Dedifferentiated amniotic fluid mesenchymal stem cell (primary cell): ENCODE data around the gene UBAC2.

ENCODE experiments used
- DNase-seq: peaks from one replicate; pipeline ENCODE4 v3.0.0-alpha.2; 2016; ENCODE audit errors: extremely low spot score

The UBAC2 gene

DNA sequence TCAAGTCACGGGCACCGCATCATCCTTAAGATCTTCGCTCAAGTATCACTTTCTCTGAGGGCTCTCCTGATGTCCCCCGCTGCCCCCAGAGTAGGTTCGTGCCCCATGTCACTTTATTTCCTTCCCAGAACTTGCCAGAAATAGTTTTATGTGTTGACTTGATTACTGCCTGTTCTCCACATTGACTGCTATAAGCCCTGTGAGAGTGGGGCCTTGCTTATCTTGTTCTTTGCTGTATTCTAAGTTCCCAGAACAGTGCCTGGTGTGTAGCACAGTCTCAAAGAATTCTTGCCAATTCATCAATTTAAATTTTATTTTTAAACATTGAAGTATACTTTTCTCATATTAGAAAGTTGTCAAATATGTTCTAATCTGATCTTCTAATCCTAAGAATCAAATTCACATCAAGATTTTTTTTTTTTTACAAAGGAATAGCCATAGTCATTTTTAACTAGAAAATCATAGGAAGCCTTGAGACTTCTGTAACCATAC lies 138.6 kb downstream of the UBAC2 start:
- DNase-seq: no peak

GRCh38 chr13:99339736-99340397 lies 139.2 kb downstream of the UBAC2 start:
- no peak for DNase-seq

DNA sequence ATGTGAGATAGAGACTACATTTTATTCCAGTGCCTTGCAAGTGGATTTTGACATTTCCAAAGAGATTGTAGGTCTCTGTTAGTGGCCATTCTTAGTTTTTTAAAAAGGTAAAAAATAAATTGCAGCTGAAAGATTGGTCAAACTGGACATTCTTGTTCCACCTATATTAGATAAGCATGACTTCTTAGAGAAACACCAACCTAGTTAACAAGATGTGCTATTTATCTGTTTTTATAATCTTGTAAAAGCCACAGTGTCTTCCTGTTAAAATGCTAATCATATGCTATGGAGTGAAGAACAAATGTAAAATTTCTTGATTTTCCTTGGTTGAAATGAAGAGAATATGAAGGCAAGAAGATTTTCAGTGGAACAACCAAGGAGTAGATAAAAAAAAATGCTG lies 140.0 kb downstream of the UBAC2 start:
- DNase-seq: no peak

- DNase-seq: no peak
Measured at GRCh38 chr13:99341969-99342722, 141.5 kb downstream of the UBAC2 start.

DNA sequence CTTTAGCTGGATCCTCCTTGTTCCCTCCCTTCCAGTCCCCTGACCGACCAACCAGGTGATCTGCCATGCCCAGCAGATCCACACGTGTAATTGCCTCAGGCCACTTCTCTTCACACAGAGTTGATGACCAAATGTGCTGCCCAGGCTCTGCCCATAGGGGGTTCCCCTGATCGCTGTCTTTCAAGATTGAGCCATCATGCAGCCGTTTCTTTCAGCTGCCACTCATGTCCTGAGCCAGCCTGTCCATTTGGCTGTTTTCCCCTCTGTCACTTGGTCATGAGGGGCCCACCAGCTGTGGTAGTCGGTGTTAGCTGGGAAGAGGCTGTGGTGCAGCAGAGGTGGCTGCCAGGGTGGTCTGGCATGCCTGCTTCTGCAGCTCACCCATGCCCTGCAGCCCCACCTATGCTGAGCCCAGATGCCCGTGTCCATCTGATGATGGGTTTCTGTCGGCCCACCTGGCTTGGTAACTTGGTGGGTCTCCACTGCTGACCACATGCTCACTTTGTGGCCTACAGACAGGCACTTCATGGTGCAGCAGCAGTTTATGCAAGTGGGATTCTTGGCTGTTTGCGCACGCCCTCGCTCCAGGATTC lies 142.2 kb downstream of the UBAC2 start:
- no peak for DNase-seq

DNA sequence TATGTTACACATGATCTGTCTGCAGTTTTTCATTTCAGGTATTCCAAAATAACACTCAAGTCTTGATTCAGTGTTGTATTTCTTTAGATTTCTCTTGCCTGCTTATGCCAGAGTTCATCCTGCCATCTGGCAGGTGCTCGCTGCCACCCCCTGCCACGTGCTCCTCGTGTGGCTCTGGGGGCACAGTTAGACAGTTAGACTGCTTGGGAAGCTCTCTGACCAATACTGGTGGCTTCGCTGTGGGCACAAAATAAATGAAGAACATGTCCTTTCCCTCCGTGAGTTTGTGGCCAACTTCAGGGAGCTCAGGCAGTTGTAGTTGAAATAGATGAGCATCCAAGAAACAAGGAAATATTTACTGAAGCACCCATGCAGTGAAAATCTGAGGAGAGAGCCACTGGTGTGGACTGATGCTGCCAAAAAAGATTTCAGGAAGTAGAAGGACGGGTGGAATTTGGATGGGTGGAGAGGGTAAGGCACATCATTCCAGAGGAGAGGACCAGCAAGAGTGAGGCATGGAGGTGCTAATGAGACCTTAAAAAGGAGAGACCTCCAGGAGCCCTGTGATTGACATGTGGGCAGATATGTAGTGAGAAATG lies 144.1 kb downstream of the UBAC2 start:
- no peak for DNase-seq

- DNase-seq: no peak
Measured at GRCh38 chr13:99345345-99345744, 144.7 kb downstream of the UBAC2 start.

- DNase-seq: no peak
Measured at GRCh38 chr13:99346335-99347042, 145.8 kb downstream of the UBAC2 start.

- DNase-seq: no peak
Measured at GRCh38 chr13:99347335-99347878, 146.8 kb downstream of the UBAC2 start.

DNA sequence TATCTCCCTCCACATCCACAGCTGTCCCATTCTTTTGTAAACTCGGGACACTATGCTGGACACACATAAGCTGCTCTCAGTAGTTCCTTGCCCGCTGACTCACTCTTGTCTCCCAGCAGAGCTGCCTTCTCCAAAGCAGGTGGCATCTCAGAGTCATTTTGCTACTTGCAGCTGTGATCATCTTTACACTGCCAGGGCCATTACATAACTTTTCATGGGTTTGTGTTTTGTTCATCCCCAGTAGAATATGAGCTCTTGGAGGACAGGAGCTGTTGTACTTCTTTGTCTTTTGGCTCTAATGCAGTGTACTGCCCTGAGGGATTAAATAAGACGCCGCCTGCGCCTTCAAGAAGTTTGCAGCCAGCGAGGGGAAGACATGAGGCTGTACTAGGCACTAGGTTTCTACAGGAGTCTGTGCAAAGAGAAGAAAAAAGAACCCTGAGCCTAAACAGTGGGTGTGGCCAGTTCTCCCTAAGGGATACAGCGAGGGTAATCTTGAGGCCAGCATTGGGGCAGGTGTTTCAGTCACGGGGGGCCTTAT lies 147.3 kb downstream of the UBAC2 start:
- no peak for DNase-seq

GRCh38 chr13:99350191-99350590 lies 149.5 kb downstream of the UBAC2 start:
- no peak for DNase-seq

DNA sequence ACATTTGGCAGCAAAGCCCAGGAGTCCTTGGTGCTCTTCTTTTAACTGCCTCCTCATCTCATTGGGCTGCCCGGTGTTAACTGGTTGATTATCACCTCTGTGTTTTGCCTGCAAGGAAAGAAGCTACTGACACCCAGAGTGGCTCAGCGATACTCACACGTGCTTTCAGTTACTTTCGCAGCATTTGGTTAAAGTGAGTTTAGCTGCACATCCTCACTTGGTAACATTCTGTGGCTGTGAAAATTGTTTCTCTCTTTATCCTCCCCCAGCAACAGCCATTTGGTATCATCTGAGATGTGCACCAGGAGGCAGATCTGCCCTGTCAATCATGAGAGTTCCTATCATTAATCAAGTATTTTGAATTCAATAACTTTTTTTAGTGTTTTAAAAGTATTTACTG lies 151.1 kb downstream of the UBAC2 start:
- DNase-seq: no peak

DNA sequence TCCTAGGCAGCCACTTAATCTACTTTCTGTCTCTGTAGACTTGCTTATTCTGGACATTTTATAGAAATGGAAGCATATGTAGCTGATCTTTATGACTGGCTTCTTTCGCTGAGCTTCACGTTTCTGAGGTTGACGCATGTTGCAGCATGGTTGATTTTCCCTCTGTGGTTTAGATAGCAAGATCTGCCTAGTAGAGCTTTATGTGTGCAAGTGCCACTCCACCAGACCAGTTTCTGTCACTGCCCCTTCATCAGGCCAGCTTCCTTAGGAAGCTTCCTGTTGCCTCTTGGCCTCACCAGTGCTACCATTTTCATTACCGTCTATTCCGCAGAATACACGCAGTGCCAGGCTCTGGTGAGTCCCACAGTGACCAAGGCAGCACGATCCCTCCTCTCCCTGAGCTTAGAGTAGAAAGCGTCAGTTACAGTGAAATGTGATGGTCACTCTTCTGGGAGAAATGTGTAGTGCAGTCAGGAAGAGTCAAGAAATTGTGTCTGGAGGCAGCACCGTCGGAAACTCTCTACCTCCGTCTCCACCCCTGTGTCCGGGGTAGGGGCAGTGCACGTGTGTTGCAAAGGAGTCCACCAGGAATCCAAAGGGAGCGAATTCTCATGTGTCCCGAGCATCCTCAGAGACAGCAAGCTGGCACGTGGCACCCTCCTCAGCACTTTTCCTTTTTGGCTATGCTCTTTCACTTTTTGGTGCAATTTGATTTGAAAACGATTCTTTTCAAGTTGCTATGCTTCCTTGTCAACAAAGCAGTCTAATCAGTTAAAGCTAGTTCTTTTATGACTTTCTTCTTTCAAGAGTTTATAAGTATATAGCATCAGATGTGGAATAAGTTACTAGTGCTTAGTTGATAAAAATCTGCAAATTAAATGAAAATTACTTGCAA lies 151.9 kb downstream of the UBAC2 start:
- no peak for DNase-seq

DNA sequence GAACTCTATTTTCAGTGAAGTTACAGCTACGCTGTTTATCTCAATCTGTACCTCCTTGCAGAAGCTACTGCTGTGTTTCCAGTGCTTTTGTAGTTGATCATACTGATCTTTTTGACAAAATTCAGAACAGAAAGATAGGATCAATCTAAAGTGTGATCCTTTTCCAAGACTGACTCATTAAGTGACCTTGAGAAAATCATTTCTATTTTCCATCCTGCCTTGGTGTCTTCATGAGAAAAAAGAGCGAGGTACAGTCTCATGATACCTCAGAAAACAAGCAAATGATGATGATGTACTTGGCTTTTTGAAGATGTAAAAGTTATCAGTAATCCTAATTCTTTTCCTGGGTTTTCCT lies 152.6 kb downstream of the UBAC2 start:
- no peak for DNase-seq

- DNase-seq: no peak
Measured at GRCh38 chr13:99353836-99354235, 153.2 kb downstream of the UBAC2 start.

DNA sequence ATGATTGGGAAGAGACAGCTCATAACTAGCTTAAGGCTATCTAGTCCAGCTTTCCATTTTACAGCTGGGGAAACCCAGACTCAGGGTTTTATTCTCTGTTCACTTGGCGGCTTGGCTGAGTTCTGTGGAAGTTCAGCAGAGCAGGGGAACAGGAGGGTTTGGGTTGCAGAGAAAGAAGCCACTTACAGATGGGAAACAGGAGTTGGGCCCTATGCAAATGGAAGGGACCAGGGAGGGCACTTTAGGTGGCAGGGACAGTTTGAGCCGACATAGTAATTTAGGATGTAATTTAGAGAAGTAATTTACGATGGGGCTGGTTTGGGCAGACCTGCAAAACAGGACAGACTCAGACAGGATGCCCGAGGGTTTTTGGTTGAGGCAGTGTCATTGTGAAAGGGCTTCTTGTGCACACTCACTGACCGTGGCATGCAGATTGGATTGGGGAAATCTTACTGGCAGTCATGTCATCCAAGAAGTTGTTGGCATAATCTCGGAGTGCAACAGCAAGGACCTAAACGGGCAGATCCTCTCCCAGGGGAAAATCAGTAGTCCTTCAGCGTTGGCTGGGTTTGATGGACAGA lies 153.8 kb downstream of the UBAC2 start:
- no peak for DNase-seq

GRCh38 chr13:99355267-99356011 lies 154.8 kb downstream of the UBAC2 start:
- DNase-seq: no peak

- no peak for DNase-seq
Measured at GRCh38 chr13:99356012-99356261, 155.3 kb downstream of the UBAC2 start.

DNA sequence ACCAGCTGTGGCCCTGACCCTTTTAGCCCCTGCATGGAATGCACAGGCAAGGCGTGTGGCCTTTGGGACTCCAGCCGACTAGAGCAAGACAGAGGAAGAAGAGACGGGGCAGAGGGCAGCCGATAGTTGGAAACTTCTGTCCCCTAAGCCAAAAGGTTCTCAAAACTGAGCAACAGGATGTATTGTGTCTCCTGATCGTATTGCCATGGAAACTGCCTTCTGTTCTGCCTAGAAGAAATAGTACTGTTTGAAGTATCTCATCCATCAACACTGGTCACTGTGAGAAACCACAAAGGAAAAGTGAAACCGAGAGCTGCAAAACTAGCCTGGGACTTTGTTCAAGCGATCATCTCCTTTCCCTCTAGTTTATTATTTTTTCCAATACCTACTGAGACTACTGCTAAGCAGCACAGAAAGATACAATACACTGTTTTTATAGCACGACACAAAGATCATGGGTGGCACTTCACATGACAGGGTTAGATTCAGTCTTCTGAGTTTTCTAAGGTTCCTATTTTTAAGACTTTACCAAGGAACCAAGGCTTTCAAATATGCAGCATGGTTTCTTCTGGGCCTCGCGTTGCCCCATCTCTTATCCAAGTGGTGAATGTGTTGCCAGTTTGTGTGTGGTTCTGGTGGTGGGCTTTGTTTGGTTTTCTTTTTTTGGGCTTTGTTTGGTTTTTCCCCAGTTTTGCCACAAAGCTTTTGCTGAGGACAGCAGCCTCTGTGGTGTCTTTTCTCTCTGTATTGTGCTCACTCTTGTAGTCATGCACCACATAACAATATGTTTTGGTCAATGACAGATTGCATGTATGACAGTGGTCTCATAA lies 155.8 kb downstream of the UBAC2 start:
- no peak for DNase-seq
